HepG2 (cell line): ENCODE results near the gene C1orf21. TPM values are rescaled to one million over a fixed set of nuclear protein-coding genes. Genes with fewer than 3 reads are reported as not detected.

Experiments
- ATAC-seq: fragments of 200-7000 bp; cut with Tn5 transposase; 3 replicates; pipeline ENCODE4 v1.9.1; 2020; ENCODE audit warnings: mild to moderate bottlenecking, moderate library complexity
- BruUV-seq: library from RNA; stranded (reverse); fragments of 400-500 nt; replicated peaks from 2 replicates; lab custom pipeline; 2021; lab: Mats Ljungman, UMichigan
- CTCF ChIA-PET: fragments of 300-600 bp; formaldehyde crosslinking; extraction: SDS; loops from one replicate; lab custom pipeline; 2021; ENCODE audit warnings: low total read pairs, inconsistent platforms, low intra/inter-chr PET ratio; lab: Yijun Ruan, JAX
- POLR2A ChIA-PET: fragments of 350-600 bp; sonication (Branson Sonifier 250); formaldehyde crosslinking; loops from one replicate; lab custom pipeline; 2020; ENCODE audit warnings: antibody characterized with exemption, inconsistent platforms; lab: Yijun Ruan, JAX
- DNase-seq: peaks from one replicate; pipeline ENCODE4 v3.0.0-alpha.2; 2015; ENCODE audit warnings: low spot score
- FAIRE-seq: peaks from 3 replicates; lab custom pipeline; 2011; peaks lifted over from hg19 to GRCh38; lab: Jason Lieb, UNC
- H2AFZ ChIP-seq: one replicate; pipeline ENCODE4 v1.6.1; 2011; ENCODE audit warnings: low read length, inconsistent platforms
- H3K27ac ChIP-seq: fragments of 300-600 bp; 3 replicates; pipeline ENCODE4 v1.8.0; 2011; ENCODE audit warnings: mixed run types, mild to moderate bottlenecking, mixed read lengths, low read length, inconsistent platforms; ENCODE audit not compliant: insufficient read depth; ENCODE audit errors: extremely low read length
- H3K27me3 ChIP-seq, 2 experiments: fragments of 200-600 bp in 1 of 2; 2 replicates in 1 of 2; 3 replicates in 1 of 2; pipeline versions ENCODE4 v1.6.0 to v1.8.0; 2011; ENCODE audit warnings: low read length in 2 of 2, mild to moderate bottlenecking in 2 of 2, moderate library complexity in 2 of 2, inconsistent platforms in 1 of 2; ENCODE audit not compliant: insufficient read depth in 2 of 2, control insufficient read depth in 1 of 2
- H3K36me3 ChIP-seq, 2 experiments: fragments of 200-600 bp in 1 of 2; replicated peaks in 1 of 2; 2 replicates in 1 of 2; 3 replicates in 1 of 2; pipeline versions ENCODE4 v1.5.1 to v1.8.0; 2011; ENCODE audit warnings: low read length in 2 of 2, inconsistent platforms in 1 of 2; ENCODE audit not compliant: insufficient read depth in 2 of 2, control insufficient read depth in 1 of 2
- H3K4me1 ChIP-seq: 2 replicates; pipeline ENCODE4 v1.5.1; 2012; ENCODE audit warnings: low read length, inconsistent platforms; ENCODE audit not compliant: insufficient read depth
- H3K4me2 ChIP-seq: 2 replicates; pipeline ENCODE4 v1.6.0; 2011; ENCODE audit warnings: low read depth, low read length, inconsistent platforms
- H3K4me3 ChIP-seq, 3 experiments: fragments of 200-600 bp in 1 of 3; sonication (generic), shearing (Covaris generic) in 1 of 3; replicated peaks in 1 of 3; 2 replicates each; pipeline ENCODE4 v1.5.1; 2011 to 2016; ENCODE audit warnings: low read length in 3 of 3, inconsistent platforms in 2 of 3, low read depth in 2 of 3, mild to moderate bottlenecking in 2 of 3, control low read depth in 1 of 3, mixed read lengths in 1 of 3; ENCODE audit not compliant: insufficient read depth in 1 of 3
- H3K79me2 ChIP-seq: one replicate; pipeline ENCODE4 v1.6.1; 2011; ENCODE audit warnings: low read length, inconsistent platforms; ENCODE audit not compliant: insufficient read depth
- H3K9ac ChIP-seq: 2 replicates; pipeline ENCODE4 v1.6.0; 2011; ENCODE audit warnings: mild to moderate bottlenecking, low read depth, low read length, inconsistent platforms; ENCODE audit not compliant: insufficient read depth
- H3K9me3 ChIP-seq: 2 replicates; pipeline ENCODE4 v1.5.1; 2012; ENCODE audit warnings: mild to moderate bottlenecking, low read length
- H4K20me1 ChIP-seq: 2 replicates; pipeline ENCODE4 v1.6.0; 2011; ENCODE audit warnings: inconsistent platforms, mild to moderate bottlenecking, low read length, moderate library complexity; ENCODE audit not compliant: insufficient read depth
- BORCS8-MEF2B ChIP-seq: sonication (generic); formaldehyde crosslinking; IDR thresholded peaks from 2 replicates; pipeline ENCODE4 v1.8.0; 2022; ENCODE audit warnings: mild to moderate bottlenecking, missing genetic modification reagents
- KLF6 ChIP-seq: IDR thresholded peaks from 2 replicates; pipeline ENCODE4 v1.8.0; 2016; ENCODE audit warnings: missing biosample characterization, missing genetic modification reagents
- MAZ ChIP-seq, 2 experiments: sonication (generic) in 1 of 2; formaldehyde crosslinking in 1 of 2; IDR thresholded peaks; 2 replicates each; pipeline versions ENCODE4 v1.5.0 to v1.6.1; 2012 to 2020; ENCODE audit warnings: low read depth in 2 of 2, mild to moderate bottlenecking in 2 of 2, borderline replicate concordance in 1 of 2, improper control_type of control experiment in 1 of 2, low read length in 1 of 2, missing genetic modification reagents in 1 of 2, moderate library complexity in 1 of 2
- NFKB2 ChIP-seq: sonication (generic); formaldehyde crosslinking; IDR thresholded peaks from 2 replicates; pipeline ENCODE4 v1.4.0; 2020; ENCODE audit warnings: missing genetic modification reagents, borderline replicate concordance
- NFKBIZ ChIP-seq: IDR thresholded peaks from 2 replicates; pipeline ENCODE4 v1.6.1; 2018; ENCODE audit warnings: missing genetic modification reagents, missing compliant biosample characterization
- NR0B2 ChIP-seq: sonication (generic); formaldehyde crosslinking; IDR thresholded peaks from 2 replicates; pipeline ENCODE4 v1.4.0; 2020; ENCODE audit warnings: mild to moderate bottlenecking, missing genetic modification reagents
- PHB2 ChIP-seq: fragments of 450-650 bp; IDR thresholded peaks from 2 replicates; pipeline ENCODE4 v1.6.1; 2018; ENCODE audit not compliant: partially characterized antibody
- POGK ChIP-seq: sonication (generic); formaldehyde crosslinking; conservative IDR thresholded peaks from 2 replicates; pipeline ENCODE4 v1.8.0; 2022; ENCODE audit warnings: mild to moderate bottlenecking, moderate library complexity, missing genetic modification reagents
- RBM39 ChIP-seq: fragments of 200-400 bp; formaldehyde crosslinking; IDR thresholded peaks from one replicate; pipeline ENCODE4 v1.6.1; 2018; ENCODE audit warnings: antibody characterized with exemption, mild to moderate bottlenecking, low read depth, low read length; ENCODE audit not compliant: poor library complexity, severe bottlenecking
- SMARCC2 ChIP-seq: fragments of 450-650 bp; IDR thresholded peaks from 2 replicates; pipeline ENCODE4 v1.6.1; 2017; ENCODE audit warnings: antibody characterized with exemption, mild to moderate bottlenecking
- TOE1 ChIP-seq: sonication (generic); formaldehyde crosslinking; IDR thresholded peaks from 2 replicates; pipeline ENCODE4 v1.4.0; 2020; ENCODE audit warnings: mild to moderate bottlenecking, missing genetic modification reagents
- ZNF224 ChIP-seq: sonication (generic); formaldehyde crosslinking; IDR thresholded peaks from 2 replicates; pipeline ENCODE4 v1.5.0; 2020; ENCODE audit warnings: mild to moderate bottlenecking, missing genetic modification reagents
- ZNF24 ChIP-seq: fragments of 450-650 bp; IDR thresholded peaks from 2 replicates; pipeline ENCODE4 v1.6.1; 2017; ENCODE audit warnings: antibody characterized with exemption, mild to moderate bottlenecking
- ZNF567 ChIP-seq: sonication (generic); formaldehyde crosslinking; IDR thresholded peaks from 2 replicates; pipeline ENCODE4 v1.8.1; 2023; ENCODE audit warnings: mild to moderate bottlenecking, missing genetic modification reagents, borderline replicate concordance
- ZZZ3 ChIP-seq: sonication (generic); formaldehyde crosslinking; IDR thresholded peaks from 2 replicates; pipeline ENCODE4 v1.4.0; 2020; ENCODE audit warnings: missing genetic modification reagents, mild to moderate bottlenecking, borderline replicate concordance
- WGBS: methylation state at CpG from one replicate; pipeline ENCODE4 v1.1.6; 2017; ENCODE audit warnings: low lambda C conversion rate; 5-methylcytosine and 5-hydroxymethylcytosine counted together
- in situ Hi-C: cut with HindIII; loops from 2 replicates; pipeline ENCODE4 v1.10.0; 2017; ENCODE audit warnings: low pct_unique_long_range_greater_than_20kb; ENCODE audit not compliant: extremely low pct_ligation_motif_present
- intact Hi-C: fragments of 100-400 bp; cut with micrococcal nuclease; formaldehyde crosslinking; loops from one replicate; pipeline ENCODE4 v1.10.0; 2022; ENCODE audit not compliant: unreplicated experiment
- polyA plus RNA-seq, 8 experiments: library from polyadenylated mRNA; depleted of rRNA in 3 of 8; stranded (reverse) in 7 of 8; unstranded in 1 of 8; fragments of >200 nt; fragmentation: Illumina TruSeq in 4 of 8; extraction: Trizol in 4 of 8; gene quantifications; 2 replicates each; pipeline versions ENCODE4 v1.2.1 to v1.2.3, GENCODE V29; 2011 to 2016; ENCODE audit warnings: low read depth in 4 of 8, missing spikeins in 1 of 8, mixed read lengths in 1 of 8; ENCODE audit not compliant: insufficient read depth in 1 of 8
- total RNA-seq, 5 experiments: library from RNA; depleted of rRNA; stranded (reverse); fragments of >200 nt; fragmentation: Illumina TruSeq; extraction: Trizol; gene quantifications; 2 replicates each; pipeline ENCODE4 v1.2.3, GENCODE V29; 2016; ENCODE audit warnings: low read depth in 1 of 5

C1orf21 gene
- total and polyA plus RNA-seq, 2 of the 13 experiments (the other 11 are each of a cell fraction or from before 2014, with no cell fraction given): not detected

DNA sequence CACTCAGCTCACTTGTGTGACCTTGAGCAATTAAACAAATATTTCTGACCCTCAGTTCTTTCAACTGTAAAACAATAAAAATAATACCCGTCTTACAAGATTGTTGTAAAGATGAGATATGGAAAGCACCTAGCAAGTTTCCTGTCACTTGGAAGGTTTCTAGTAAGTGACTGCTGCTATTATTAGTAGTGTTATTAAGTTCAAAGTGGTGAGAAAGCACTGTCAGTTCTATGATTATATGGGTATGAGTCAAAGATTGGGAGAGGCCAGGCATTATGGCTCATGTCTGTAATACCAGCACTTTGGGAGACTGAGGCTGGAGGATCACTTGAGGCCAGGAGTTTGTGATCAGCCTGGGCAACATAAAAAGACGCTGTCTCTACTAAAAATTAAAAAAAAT lies 145.4 kb downstream of the C1orf21 start:
- Histone ChIP-seq H4K20me1 (no peaks in the 10 kb centered on the region), H3K27ac (no peak overlapping the region), H3K27me3 (peaks cover 0 to 8% of the 10 kb centered on the region in 2 experiments; a peak in 1 of 5 replicates), H3K9ac (no peak overlapping the region), H3K4me3 (no peak overlapping the region), H3K9me3 (no peaks in the 10 kb centered on the region), H3K36me3 (no peaks in the 10 kb centered on the region), H3K4me1 (no peaks in the 10 kb centered on the region)
- in situ Hi-C loops: no loop called here
- 11% methylated on average over 2 of the region's 2 CpGs for WGBS
- DNase-seq: no peak
- intact Hi-C loops: no loop called here
- ChIA-PET POLR2A (no interaction called here), CTCF (no interaction called here)
- TF ChIP-seq RBM39 (no peak), ZNF24 (no peak), NR0B2 (CRISPR knock-in tag) (no peak), NFKB2 (CRISPR knock-in tag) (no peak), KLF6 (no peak), TOE1 (no peak), PHB2 (no peak), MAZ (IDR thresholded peaks at IDR 0.05; ENCODE audit: borderline replicate concordance, low read depth, low read length) (no peak), MAZ (CRISPR knock-in tag; IDR thresholded peaks at IDR 0.05; ENCODE audit: low read depth) (no peak), BORCS8-MEF2B (CRISPR knock-in tag) (no peak), NFKBIZ (CRISPR knock-in tag) (no peak), POGK (CRISPR knock-in tag) (no peak), ZNF567 (no peak), ZNF224 (CRISPR knock-in tag) (no peak), SMARCC2 (no peak), ZZZ3 (CRISPR knock-in tag) (no peak)
- TF ChIP-seq, all 625 proteins: peak for 0
- Histone ChIP-seq H3K79me2 (no peaks in the 10 kb centered on the region), H3K4me2 (no peak overlapping the region), H2AFZ (no peak overlapping the region)
- BruUV-seq: no TSS peak
- ATAC-seq (no peak), FAIRE-seq (no peak)
